HG03280 (cell line): ENCODE data around the gene ABHD12B.

Experiments
- ATAC-seq: cut with Tn5 transposase; IDR thresholded peaks from one replicate; pipeline ENCODE4 v1.9.1; 2021; ENCODE audit warnings: mild to moderate bottlenecking, moderate library complexity; ENCODE audit not compliant: unreplicated experiment

ABHD12B gene

DNA sequence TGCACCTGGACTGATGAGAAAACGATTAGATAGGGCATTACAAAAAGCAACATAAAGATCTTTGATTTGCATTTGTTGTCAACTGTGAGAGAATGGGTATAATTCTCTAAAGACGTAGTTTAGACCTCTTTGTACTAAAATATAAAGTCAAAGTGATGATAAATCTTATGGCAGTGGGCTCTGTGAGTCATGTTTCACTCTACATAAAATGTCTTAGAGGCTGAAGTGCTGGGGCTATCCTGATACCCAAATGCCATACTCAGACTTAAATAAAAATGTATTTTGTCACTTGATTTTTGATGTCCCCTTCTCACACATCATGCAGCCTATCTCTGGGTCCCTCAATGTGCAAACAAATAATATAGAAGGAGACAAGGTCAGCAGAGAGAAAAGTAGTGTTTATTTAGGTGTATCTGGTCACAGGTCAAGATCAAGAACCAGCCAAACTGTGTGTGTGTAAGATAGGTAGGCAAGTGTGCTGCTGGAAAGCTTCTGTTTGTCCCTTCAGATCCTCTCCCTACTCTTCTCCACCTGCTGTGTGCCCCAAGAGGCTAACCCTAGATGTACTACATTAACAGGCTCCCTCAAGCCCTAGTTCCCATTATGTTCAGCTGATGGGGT is 33.9 kb upstream of the ABHD12B start:
- ATAC-seq, result no peak

- ATAC-seq, result no peak
Observed at GRCh38 chr14:50839048-50839447, 32.8 kb upstream of the ABHD12B start.

DNA sequence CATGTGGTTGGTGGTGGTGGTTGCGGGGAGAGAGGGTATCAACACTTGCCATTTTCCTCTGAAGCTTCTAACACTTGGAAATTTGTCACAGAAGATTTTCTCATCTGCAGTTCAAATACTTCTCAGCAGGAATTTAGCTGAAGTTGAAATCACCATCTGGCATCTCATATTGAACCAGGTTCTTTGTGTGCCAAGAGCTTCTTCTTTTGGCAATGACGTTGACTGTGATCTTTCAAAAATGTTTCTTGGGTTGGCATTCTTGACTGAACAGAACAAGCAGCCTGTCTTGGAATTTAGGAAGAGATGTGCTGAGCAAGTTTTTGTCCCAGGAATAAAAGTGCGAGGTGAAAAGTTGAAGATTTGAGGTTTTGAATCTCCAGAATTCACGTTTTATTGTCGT is 32.2 kb upstream of the ABHD12B start:
- ATAC-seq, result no peak

GRCh38 chr14:50844391-50844790 is 27.5 kb upstream of the ABHD12B start:
- no peak for ATAC-seq

GRCh38 chr14:50845166-50845565 is 26.7 kb upstream of the ABHD12B start:
- ATAC-seq, result no peak

DNA sequence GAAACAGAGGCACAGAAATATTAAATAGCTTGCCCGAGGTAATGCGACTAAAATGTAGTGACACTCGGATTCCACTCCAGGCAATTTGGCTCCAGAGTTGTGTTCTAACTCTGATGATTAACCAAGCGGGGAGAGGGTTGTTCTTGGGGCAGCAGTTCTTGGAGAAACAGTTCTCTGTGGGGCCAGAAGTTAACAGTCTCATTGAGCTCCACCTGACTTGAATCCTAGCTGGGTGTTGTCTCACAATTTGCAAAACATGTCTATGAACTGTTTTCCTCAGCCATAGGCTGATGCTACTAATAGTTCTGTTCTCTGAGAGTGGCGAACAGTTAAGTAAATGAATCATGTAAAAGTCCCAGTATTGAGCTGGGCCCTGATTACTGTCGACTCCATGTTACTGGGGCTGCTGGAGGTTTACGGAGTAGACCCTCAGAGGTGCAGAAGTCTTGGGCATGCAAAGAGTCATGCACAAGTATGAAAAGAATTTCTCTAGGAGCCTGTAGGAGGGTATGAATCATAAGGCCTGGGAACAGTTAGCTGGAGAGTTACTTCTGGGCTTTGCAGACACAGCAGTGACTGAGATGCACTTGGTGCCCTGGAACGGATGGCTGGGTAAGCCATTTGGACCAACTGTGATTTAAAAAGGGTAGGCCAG is 25.5 kb upstream of the ABHD12B start:
- ATAC-seq, result no peak

DNA sequence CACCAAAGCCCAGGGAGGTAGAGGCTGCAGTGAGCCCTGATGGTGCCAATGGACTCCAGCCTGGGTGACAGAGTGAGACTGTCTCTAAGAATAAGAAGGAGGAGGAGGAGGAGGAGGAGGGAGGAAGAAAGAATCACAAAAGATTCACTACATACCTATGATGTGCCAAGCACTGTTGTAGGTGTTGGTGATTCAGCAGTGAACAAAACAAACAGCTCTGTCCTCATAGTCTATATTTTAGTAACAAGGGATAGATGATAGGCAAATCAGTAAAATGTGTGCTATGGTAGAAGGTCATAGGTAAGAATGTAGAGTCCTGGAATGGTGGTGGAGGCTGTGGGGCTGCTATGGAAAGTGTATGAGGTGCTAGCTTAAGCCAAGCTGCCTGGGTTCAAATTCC is 18.0 kb upstream of the ABHD12B start:
- ATAC-seq, result no peak

GRCh38 chr14:50854521-50854920 is 17.3 kb upstream of the ABHD12B start:
- no peak for ATAC-seq

- no peak for ATAC-seq
Observed at GRCh38 chr14:50855558-50855957, 16.3 kb upstream of the ABHD12B start.

GRCh38 chr14:50856660-50857059 is 15.2 kb upstream of the ABHD12B start:
- no peak for ATAC-seq

DNA sequence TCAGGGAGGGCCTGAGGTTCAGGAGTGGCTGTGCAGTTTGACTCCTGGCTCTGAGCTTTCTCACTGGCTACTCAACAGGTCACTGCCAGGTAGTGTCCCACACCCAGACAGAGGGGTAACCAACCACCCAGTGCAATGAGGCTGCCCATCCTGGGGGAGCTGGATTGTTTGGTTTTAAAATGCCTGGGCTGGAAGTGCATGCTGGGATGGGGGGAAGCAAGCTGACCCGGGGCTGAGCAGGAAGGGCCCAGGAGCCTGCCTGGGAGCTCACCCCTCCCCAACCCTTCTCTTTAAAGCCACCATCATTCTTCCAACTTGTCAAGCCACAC is 12.6 kb upstream of the ABHD12B start:
- ATAC-seq, result no peak

- ATAC-seq, result peak; percentile 46
Observed at GRCh38 chr14:50860478-50861086, 11.3 kb upstream of the ABHD12B start.

DNA sequence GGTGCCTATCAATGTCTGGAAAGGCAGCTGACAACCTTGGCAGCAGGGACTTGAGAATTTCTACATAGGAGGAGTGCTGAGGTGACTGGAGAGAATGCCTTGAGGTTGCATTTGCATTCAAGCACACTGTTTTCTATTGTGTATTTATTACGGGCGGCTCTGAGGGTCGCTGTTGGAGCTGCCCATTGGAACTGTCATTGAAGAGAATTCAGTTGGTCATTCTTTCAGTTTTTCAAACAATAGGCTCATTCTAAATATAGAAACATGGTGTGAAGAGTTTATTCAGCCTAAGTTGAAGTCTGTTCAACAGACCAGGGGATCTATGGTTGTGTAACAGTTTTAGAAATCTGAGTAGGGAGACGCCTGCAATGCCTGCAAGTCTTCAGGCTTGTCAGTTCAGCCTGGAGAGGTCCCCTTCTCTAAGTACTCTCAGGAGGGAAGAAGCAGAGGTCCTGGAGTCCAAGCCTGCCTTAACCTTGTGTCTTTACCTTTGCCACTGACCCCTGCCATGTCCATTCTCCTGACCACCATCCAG is 9.8 kb upstream of the ABHD12B start:
- no peak for ATAC-seq

DNA sequence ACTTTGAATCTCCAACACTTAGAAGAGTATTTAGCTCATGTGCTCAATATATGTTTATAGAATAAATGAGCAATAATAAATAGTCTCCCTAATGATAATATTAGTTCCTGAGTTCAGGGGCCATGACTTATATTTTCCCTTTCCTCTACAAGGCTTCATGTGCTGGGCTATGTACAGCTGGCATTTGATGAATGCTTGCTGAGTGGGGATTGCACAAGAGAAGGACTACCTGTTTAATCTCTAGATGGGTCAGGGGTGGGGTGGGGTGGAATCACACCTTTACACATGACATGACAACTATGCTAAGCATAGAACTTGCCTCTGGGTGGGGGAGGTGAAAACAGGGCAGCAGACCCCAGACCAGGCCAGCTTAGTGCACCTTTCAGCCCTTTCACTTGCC is 7.6 kb upstream of the ABHD12B start:
- ATAC-seq, result no peak

DNA sequence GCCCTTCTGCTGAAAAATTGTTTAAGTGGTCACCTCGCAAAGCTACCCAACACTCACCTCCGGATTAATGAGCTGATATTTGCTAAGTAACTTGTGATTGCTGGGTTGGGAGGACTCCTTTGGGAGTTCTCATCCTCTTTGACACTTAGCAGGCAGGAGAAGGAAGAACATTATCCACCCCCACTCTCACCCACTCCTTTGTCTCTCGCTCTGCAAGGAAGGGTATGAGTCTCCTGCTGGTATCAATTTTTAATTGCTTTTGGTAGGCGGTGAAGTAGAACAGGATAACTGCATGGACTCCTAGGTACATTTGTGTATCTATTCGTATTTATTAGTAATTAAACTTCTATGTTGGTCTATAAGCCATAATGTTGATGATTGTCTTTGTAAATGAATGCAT is 6.9 kb upstream of the ABHD12B start:
- ATAC-seq, result no peak

- no peak for ATAC-seq
Observed at GRCh38 chr14:50865391-50866076, 6.3 kb upstream of the ABHD12B start.

DNA sequence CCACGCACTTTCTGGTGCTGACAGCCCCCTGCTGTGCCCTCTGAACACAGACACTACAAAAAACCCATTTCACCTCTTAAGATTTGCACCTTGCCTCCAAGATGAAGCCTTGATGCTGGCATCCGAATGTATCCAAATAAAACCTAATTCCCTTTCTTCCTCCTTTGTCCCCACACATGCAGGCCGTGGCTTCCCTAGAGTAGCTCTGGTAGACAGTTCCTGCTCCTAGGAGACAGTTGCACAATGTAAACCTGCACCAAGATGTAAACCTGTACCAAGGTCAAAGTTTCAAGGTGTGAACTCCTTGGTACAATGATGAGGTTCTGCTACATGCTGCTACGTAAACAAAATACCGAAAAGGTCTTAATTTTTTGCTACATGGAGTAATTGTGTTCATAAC is 625 bp upstream of the ABHD12B start:
- no peak for ATAC-seq

- no peak for ATAC-seq
Observed at GRCh38 chr14:50874757-50875156, 2.9 kb downstream of the ABHD12B start.

- ATAC-seq, result peak; percentile 93
Observed at GRCh38 chr14:50875359-50876070, 3.7 kb downstream of the ABHD12B start.

DNA sequence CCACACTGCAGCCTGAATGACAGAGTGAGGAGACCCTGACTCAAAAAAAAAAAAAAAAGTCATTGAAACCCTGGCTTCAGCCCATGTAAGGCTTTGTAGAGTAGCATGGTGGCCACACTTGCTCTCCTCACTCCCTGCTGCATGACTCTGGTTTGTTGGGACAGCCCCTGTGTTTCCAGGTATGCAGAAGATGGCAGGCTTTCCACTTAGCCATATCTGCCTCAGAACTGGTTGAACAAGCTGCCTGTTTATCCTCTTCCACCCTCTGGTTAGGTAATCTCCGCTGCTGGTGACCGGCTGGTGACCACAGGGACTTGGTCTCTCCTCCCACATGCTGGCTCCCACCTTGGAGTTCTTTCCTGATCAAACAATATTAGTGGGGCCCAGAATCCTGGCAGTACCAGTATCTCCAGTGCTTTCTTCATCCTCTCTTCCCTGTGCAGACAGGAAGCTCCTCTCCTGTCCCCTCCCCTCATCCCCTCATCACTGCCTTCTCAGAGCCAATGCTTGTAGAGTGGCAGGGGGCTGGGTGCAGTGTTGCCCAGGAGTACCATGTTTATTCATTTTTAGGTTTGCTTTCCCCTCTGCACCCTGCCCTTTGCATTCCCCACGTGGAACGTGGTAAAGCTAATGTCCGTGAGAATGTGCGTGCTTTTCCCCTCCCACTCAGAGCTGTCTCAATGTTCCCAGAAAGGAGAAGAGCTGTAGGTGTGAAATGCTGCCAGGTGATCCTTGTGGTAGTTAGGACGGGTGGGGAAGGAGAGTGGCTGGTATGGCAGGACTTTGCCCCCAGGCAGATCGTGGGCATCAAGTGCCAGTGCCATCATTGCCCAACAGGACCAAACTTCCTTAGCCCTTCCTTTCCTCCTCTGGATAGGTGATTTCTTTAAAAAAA is 11.3 kb downstream of the ABHD12B start:
- no peak for ATAC-seq
